Measurements from ENCODE around the gene YTHDF1.

YTHDF1 gene

GRCh38 chr20:63238514-63239125 is 22.7 kb upstream of the YTHDF1 start:
- H3K9me3 ChIP-seq (ENCODE audit: control insufficient read depth in 2 of 2, low read length in 2 of 2): no peaks in the 10 kb centered on the region
- no peaks in the 10 kb centered on the region for H3K36me3 ChIP-seq (ENCODE audit: control insufficient read depth in 2 of 2, insufficient read depth in 2 of 2, low read length in 2 of 2)
- no peak overlapping the region for H3K4me3 ChIP-seq (ENCODE audit: low read length in 2 of 2)
- no peaks in the 10 kb centered on the region for H3K27me3 ChIP-seq (ENCODE audit: control insufficient read depth in 2 of 2, insufficient read depth in 2 of 2, low read length in 2 of 2)
- H3K27ac ChIP-seq (ENCODE audit: low read depth in 2 of 2, low read length in 2 of 2): no peak overlapping the region
- no peak overlapping the region for H3K9ac ChIP-seq (ENCODE audit: low read depth in 1 of 2, low read length in 2 of 2)
- no peaks in the 10 kb centered on the region for H3K4me1 ChIP-seq (ENCODE audit: control insufficient read depth in 2 of 2, insufficient read depth in 2 of 2, low read length in 2 of 2)

GRCh38 chr20:63238031-63238430 is 22.1 kb upstream of the YTHDF1 start:
- no peak overlapping the region for H3K4me3 ChIP-seq (ENCODE audit: low read length in 2 of 2)
- no peak overlapping the region for H3K9ac ChIP-seq (ENCODE audit: low read depth in 1 of 2, low read length in 2 of 2)
- no peaks in the 10 kb centered on the region for H3K36me3 ChIP-seq (ENCODE audit: control insufficient read depth in 2 of 2, insufficient read depth in 2 of 2, low read length in 2 of 2)
- no peak overlapping the region for H3K27ac ChIP-seq (ENCODE audit: low read depth in 2 of 2, low read length in 2 of 2)
- H3K4me1 ChIP-seq (ENCODE audit: control insufficient read depth in 2 of 2, insufficient read depth in 2 of 2, low read length in 2 of 2): no peaks in the 10 kb centered on the region
- no peaks in the 10 kb centered on the region for H3K27me3 ChIP-seq (ENCODE audit: control insufficient read depth in 2 of 2, insufficient read depth in 2 of 2, low read length in 2 of 2)
- H3K9me3 ChIP-seq (ENCODE audit: control insufficient read depth in 2 of 2, low read length in 2 of 2): no peaks in the 10 kb centered on the region

- Histone ChIP-seq H3K27ac (ENCODE audit: low read depth in 2 of 2, low read length in 2 of 2) (no peak overlapping the region), H3K4me1 (ENCODE audit: control insufficient read depth in 2 of 2, insufficient read depth in 2 of 2, low read length in 2 of 2) (no peaks in the 10 kb centered on the region), H3K27me3 (ENCODE audit: control insufficient read depth in 2 of 2, insufficient read depth in 2 of 2, low read length in 2 of 2) (no peaks in the 10 kb centered on the region), H3K9me3 (ENCODE audit: control insufficient read depth in 2 of 2, low read length in 2 of 2) (no peaks in the 10 kb centered on the region), H3K4me3 (ENCODE audit: low read length in 2 of 2) (no peak overlapping the region), H3K9ac (ENCODE audit: low read depth in 1 of 2, low read length in 2 of 2) (no peak overlapping the region), H3K36me3 (ENCODE audit: control insufficient read depth in 2 of 2, insufficient read depth in 2 of 2, low read length in 2 of 2) (no peaks in the 10 kb centered on the region)
These were observed 20.3 kb upstream of the YTHDF1 start for GRCh38 chr20:63236116-63236837.

- Histone ChIP-seq H3K4me1 (ENCODE audit: control insufficient read depth in 2 of 2, insufficient read depth in 2 of 2, low read length in 2 of 2) (no peaks in the 10 kb centered on the region), H3K4me3 (ENCODE audit: low read length in 2 of 2) (no peak within 1 kb of the TSS), H3K27me3 (ENCODE audit: control insufficient read depth in 2 of 2, insufficient read depth in 2 of 2, low read length in 2 of 2) (peaks cover 4% of the 10 kb centered on the region in 2 donors), H3K27ac (ENCODE audit: low read depth in 2 of 2, low read length in 2 of 2) (no peak within 1 kb of the TSS), H3K36me3 (ENCODE audit: control insufficient read depth in 2 of 2, insufficient read depth in 2 of 2, low read length in 2 of 2) (no peaks in the 10 kb centered on the region), H3K9me3 (ENCODE audit: control insufficient read depth in 2 of 2, low read length in 2 of 2) (no peaks in the 10 kb centered on the region), H3K9ac (ENCODE audit: low read depth in 1 of 2, low read length in 2 of 2) (no peak within 1 kb of the TSS)
These were observed 19.6 kb upstream of the YTHDF1 start, which contains the start of gene BIRC7 for GRCh38 chr20:63235399-63235983. BIRC7 (plus strand) TSS chr20:63235905; CDS start chr20:63236097, 192 bp downstream.

GRCh38 chr20:63234693-63235398 is 18.9 kb upstream of the YTHDF1 start:
- H3K4me3 ChIP-seq (ENCODE audit: low read length in 2 of 2): no peak overlapping the region
- H3K27me3 ChIP-seq (ENCODE audit: control insufficient read depth in 2 of 2, insufficient read depth in 2 of 2, low read length in 2 of 2): peaks cover 5 to 7% of the 10 kb centered on the region in 2 donors
- no peak overlapping the region for H3K27ac ChIP-seq (ENCODE audit: low read depth in 2 of 2, low read length in 2 of 2)
- no peak overlapping the region for H3K9ac ChIP-seq (ENCODE audit: low read depth in 1 of 2, low read length in 2 of 2)
- no peaks in the 10 kb centered on the region for H3K36me3 ChIP-seq (ENCODE audit: control insufficient read depth in 2 of 2, insufficient read depth in 2 of 2, low read length in 2 of 2)
- H3K9me3 ChIP-seq (ENCODE audit: control insufficient read depth in 2 of 2, low read length in 2 of 2): no peaks in the 10 kb centered on the region
- no peaks in the 10 kb centered on the region for H3K4me1 ChIP-seq (ENCODE audit: control insufficient read depth in 2 of 2, insufficient read depth in 2 of 2, low read length in 2 of 2)

- H3K4me1 ChIP-seq (ENCODE audit: control insufficient read depth in 2 of 2, insufficient read depth in 2 of 2, low read length in 2 of 2): no peaks in the 10 kb centered on the region
- H3K9ac ChIP-seq (ENCODE audit: low read depth in 1 of 2, low read length in 2 of 2): no peak overlapping the region
- peaks cover 5 to 11% of the 10 kb centered on the region in 2 donors for H3K27me3 ChIP-seq (ENCODE audit: control insufficient read depth in 2 of 2, insufficient read depth in 2 of 2, low read length in 2 of 2)
- H3K9me3 ChIP-seq (ENCODE audit: control insufficient read depth in 2 of 2, low read length in 2 of 2): no peaks in the 10 kb centered on the region
- no peak overlapping the region for H3K27ac ChIP-seq (ENCODE audit: low read depth in 2 of 2, low read length in 2 of 2)
- no peak overlapping the region for H3K4me3 ChIP-seq (ENCODE audit: low read length in 2 of 2)
- no peaks in the 10 kb centered on the region for H3K36me3 ChIP-seq (ENCODE audit: control insufficient read depth in 2 of 2, insufficient read depth in 2 of 2, low read length in 2 of 2)
These were observed 18.0 kb upstream of the YTHDF1 start for GRCh38 chr20:63233924-63234323.

GRCh38 chr20:63233061-63233344 is 17.1 kb upstream of the YTHDF1 start:
- no peak overlapping the region for H3K9ac ChIP-seq (ENCODE audit: low read depth in 1 of 2, low read length in 2 of 2)
- peaks cover 5 to 11% of the 10 kb centered on the region in 2 donors for H3K27me3 ChIP-seq (ENCODE audit: control insufficient read depth in 2 of 2, insufficient read depth in 2 of 2, low read length in 2 of 2)
- H3K36me3 ChIP-seq (ENCODE audit: control insufficient read depth in 2 of 2, insufficient read depth in 2 of 2, low read length in 2 of 2): no peaks in the 10 kb centered on the region
- H3K4me3 ChIP-seq (ENCODE audit: low read length in 2 of 2): no peak overlapping the region
- H3K9me3 ChIP-seq (ENCODE audit: control insufficient read depth in 2 of 2, low read length in 2 of 2): no peaks in the 10 kb centered on the region
- no peak overlapping the region for H3K27ac ChIP-seq (ENCODE audit: low read depth in 2 of 2, low read length in 2 of 2)
- no peaks in the 10 kb centered on the region for H3K4me1 ChIP-seq (ENCODE audit: control insufficient read depth in 2 of 2, insufficient read depth in 2 of 2, low read length in 2 of 2)

GRCh38 chr20:63232235-63233060 is 16.5 kb upstream of the YTHDF1 start:
- no peaks in the 10 kb centered on the region for H3K36me3 ChIP-seq (ENCODE audit: control insufficient read depth in 2 of 2, insufficient read depth in 2 of 2, low read length in 2 of 2)
- H3K27me3 ChIP-seq (ENCODE audit: control insufficient read depth in 2 of 2, insufficient read depth in 2 of 2, low read length in 2 of 2): peaks cover 5 to 11% of the 10 kb centered on the region in 2 donors
- H3K4me3 ChIP-seq (ENCODE audit: low read length in 2 of 2): no peak overlapping the region
- no peaks in the 10 kb centered on the region for H3K4me1 ChIP-seq (ENCODE audit: control insufficient read depth in 2 of 2, insufficient read depth in 2 of 2, low read length in 2 of 2)
- H3K27ac ChIP-seq (ENCODE audit: low read depth in 2 of 2, low read length in 2 of 2): no peak overlapping the region
- no peak overlapping the region for H3K9ac ChIP-seq (ENCODE audit: low read depth in 1 of 2, low read length in 2 of 2)
- H3K9me3 ChIP-seq (ENCODE audit: control insufficient read depth in 2 of 2, low read length in 2 of 2): no peaks in the 10 kb centered on the region

GRCh38 chr20:63230800-63231268 is 14.9 kb upstream of the YTHDF1 start:
- H3K27ac ChIP-seq (ENCODE audit: low read depth in 2 of 2, low read length in 2 of 2): no peak overlapping the region
- H3K27me3 ChIP-seq (ENCODE audit: control insufficient read depth in 2 of 2, insufficient read depth in 2 of 2, low read length in 2 of 2): peaks cover 5 to 11% of the 10 kb centered on the region in 2 donors
- no peak overlapping the region for H3K9ac ChIP-seq (ENCODE audit: low read depth in 1 of 2, low read length in 2 of 2)

More at GRCh38 chr20:63230800-63231268, 14.9 kb upstream of the YTHDF1 start:
- H3K4me1 ChIP-seq (ENCODE audit: control insufficient read depth in 2 of 2, insufficient read depth in 2 of 2, low read length in 2 of 2): no peaks in the 10 kb centered on the region
- H3K36me3 ChIP-seq (ENCODE audit: control insufficient read depth in 2 of 2, insufficient read depth in 2 of 2, low read length in 2 of 2): no peaks in the 10 kb centered on the region
- H3K9me3 ChIP-seq (ENCODE audit: control insufficient read depth in 2 of 2, low read length in 2 of 2): no peaks in the 10 kb centered on the region
- H3K4me3 ChIP-seq (ENCODE audit: low read length in 2 of 2): no peak overlapping the region

Data from mucosa of rectum (tissue), 2 donors.